ENCODE results near the gene INSIG2.

Gene INSIG2

DNA sequence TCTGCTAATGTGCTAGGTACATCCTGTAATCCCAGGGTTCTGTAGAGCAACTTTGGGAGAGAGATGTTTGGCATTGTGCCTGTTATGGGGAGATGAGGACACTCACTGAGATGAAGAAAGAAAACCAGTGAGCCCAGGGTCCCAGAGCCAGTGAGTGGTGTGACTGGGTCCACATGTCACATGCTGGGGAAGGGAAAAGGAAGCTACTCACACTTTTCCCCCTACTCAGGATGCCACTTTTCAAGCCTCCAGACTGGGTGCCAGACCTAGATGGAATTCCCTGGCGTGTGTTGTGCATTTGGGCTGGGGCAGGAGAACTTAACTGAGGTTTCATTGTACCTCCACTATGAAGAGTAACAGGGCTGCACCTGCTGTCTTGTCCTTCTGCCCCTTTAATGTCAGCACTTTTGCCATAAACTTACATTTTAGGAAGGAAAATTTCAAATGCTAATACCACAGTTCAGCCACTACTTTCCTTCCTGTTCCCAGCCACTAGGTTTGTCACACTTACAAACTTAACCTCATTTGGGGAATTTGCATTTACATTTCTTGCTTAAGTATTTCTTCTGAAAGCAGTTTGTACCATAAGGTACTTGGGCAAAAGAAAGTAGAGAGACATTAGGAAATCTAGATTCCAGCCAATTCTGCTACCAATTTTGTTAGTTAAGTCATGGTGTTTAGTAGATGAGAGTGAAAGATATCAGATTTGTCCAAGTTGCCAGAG, 10.2 kb downstream of the INSIG2 start:
- no peak for DNase-seq (ENCODE audit: low read depth in 2 of 2)

GRCh38 chr2:118102433-118103082, 14.3 kb downstream of the INSIG2 start:
- no peak for DNase-seq (ENCODE audit: low read depth in 2 of 2)

- no peak for DNase-seq (ENCODE audit: low read depth in 2 of 2)
Measured at GRCh38 chr2:118103951-118104940, 16.0 kb downstream of the INSIG2 start.

DNA sequence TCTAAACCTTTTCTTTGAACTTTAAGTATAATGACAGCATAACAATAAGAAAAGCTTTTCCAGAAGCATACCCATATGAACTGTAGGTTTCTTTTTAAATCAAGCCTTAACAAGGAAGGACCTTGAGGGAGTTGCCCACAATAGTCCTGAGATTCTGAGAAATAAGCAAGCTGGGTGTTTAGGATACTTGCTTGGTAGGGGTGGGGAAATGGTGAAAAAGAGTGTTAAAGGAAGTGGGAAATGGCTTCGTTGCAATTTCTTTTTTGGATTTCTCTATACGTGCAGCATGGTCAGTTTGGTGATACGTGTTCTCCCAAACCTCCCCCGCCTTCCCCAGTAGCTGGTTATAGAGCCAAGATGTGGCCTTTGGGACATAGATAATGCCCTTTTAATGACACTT, 17.2 kb downstream of the INSIG2 start:
- no peak for DNase-seq (ENCODE audit: low read depth in 2 of 2)

- no peak for DNase-seq (ENCODE audit: low read depth in 2 of 2)
Measured at GRCh38 chr2:118106926-118107325, 18.7 kb downstream of the INSIG2 start.

GRCh38 chr2:118110310-118110709, 22.0 kb downstream of the INSIG2 start:
- DNase-seq (ENCODE audit: low read depth in 2 of 2), result no peak

- no peak for DNase-seq (ENCODE audit: low read depth in 2 of 2)
Measured at GRCh38 chr2:118110991-118111390, 22.7 kb downstream of the INSIG2 start.

DNA sequence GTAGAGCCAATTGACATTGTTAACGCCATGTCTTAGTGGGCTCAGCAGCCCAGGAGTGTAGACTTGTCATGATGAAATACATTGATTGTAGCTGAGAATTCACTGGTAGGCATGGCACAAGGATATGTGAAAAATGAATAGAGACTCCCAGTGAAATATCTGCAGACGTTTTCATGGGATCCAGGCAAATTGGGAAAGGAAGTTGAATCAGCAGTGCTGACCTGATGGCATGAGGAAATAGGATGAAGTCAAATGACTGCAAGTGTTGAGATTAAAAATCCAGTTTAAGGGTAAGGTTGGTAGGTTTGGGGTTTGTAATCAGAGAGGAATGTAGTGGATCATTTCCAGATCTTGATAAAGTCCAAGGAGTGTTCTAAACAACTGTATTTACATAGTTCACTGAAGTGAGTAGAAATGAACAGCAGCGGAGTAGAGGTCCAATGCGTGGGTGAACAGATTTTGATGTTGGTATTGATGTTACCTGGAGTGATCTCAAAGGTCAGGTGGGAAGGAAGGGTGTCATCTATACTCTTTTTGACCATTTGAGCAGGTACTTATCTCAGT, 24.6 kb downstream of the INSIG2 start:
- no peak for DNase-seq (ENCODE audit: low read depth in 2 of 2)

DNA sequence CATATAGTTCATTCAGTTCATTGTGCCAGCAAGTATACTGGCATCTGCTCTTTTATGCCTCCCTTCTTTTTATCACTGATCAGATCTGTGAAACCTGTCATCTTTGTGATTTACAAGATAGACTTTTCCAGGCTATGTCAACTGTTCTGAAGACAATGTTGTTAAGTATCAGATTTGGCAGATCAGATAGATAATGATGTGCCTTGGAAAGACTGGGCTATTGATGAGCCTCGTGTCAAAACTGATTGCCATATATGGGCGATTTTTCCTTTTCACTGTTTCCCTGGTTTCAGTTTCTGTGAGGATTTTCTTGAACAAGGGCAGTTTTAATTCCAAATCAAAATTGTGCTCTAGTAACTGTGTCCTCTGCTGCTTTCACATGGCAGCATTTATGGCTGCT, 26.6 kb downstream of the INSIG2 start:
- DNase-seq (ENCODE audit: low read depth in 2 of 2), result no peak

- no peak for DNase-seq (ENCODE audit: low read depth in 2 of 2)
Measured at GRCh38 chr2:118115761-118116160, 27.5 kb downstream of the INSIG2 start.

DNA sequence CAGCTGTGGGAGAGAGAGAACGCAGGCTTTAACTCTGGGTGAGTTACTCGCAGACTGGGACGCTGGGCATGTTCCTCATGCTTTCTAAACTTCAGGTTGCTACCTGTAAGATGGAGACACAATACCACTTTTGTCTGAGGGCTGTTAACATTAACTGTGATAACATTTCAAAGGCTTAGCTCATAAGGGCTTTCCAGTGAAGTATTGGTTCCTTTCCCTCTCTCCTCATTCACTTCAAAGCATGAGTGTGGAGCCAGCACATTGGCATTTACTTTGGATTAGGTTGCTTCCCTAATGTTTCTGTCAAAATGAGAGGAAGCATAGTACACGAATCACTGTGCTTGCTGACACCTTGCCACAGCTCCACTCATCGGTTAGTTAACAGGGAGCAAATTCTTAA, 30.2 kb downstream of the INSIG2 start:
- no peak for DNase-seq (ENCODE audit: low read depth in 2 of 2)

GRCh38 chr2:118119158-118119727, 31.0 kb downstream of the INSIG2 start:
- DNase-seq (ENCODE audit: low read depth in 2 of 2), result no peak

GRCh38 chr2:118119761-118120400, 31.6 kb downstream of the INSIG2 start:
- DNase-seq (ENCODE audit: low read depth in 2 of 2), result no peak

DNA sequence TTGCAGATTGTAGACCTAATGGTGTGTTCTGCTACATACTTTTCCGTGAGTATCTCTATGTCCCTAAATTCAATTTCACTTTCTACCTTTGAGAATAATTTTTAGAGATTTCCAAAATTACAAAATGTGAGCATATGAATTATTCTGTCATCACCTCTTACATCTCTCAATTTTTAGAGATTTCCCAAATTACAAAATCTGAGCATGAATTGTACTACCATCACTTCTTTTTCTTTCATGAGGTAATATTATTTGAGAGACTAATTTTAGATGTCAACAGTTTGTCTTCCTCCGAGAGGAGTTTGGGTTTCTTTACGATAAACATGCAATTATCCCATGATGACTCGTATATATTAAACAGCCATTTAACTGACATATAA, 32.1 kb downstream of the INSIG2 start:
- DNase-seq (ENCODE audit: low read depth in 2 of 2), result no peak

DNA sequence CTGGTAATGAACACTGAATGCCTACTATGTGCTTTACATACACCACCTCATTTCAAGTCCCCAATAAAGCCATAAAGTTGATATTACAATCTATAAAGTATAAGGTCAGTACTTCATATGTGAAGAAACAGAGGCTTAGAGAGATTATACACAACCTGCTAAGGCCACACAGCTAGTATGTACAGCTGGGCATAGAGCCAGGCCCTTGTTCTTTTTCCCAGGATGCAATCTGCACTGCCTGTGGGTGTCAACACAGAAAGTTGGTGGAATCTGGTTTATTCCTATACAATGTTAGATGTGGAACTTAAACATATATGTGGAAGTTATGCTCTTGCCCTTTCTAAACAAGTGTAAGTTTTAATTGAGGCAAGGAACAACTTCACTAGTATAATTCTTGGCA, 32.8 kb downstream of the INSIG2 start:
- DNase-seq (ENCODE audit: low read depth in 2 of 2), result no peak

- no peak for DNase-seq (ENCODE audit: low read depth in 2 of 2)
Measured at GRCh38 chr2:118121986-118122524, 33.8 kb downstream of the INSIG2 start.

DNA sequence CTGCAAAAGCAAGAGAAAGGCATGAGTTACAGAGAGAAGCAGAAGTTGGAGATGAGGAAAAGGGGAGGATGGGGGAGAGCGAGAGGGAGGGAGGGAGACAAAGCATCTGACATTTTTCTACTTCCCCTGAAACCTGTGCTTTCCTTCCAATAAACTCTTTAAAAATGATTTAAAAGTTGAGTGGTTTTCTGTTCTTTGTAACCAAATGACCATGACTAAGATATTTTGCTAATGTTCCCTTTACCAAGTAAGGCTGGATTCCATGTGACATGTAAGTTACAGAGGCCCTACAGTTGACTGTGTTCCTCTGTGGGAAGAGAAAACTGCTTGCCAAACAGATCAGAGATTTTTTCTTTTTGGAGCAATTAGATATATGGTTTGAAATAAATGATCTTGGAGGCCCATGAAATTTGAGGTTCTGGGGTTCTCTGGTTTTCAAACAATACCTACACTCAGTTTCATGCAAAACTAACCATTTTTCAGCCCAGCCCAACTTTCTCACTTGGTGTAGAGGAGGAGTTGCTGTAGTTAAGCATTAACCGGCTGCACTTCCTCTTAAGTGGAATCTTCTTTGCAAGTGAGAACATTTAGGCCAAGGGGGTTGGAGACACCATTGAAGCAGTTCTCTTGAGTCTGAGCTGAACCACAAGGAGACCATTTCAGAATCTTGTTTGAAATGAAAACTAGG, 34.5 kb downstream of the INSIG2 start:
- DNase-seq (ENCODE audit: low read depth in 2 of 2), result no peak

DNA sequence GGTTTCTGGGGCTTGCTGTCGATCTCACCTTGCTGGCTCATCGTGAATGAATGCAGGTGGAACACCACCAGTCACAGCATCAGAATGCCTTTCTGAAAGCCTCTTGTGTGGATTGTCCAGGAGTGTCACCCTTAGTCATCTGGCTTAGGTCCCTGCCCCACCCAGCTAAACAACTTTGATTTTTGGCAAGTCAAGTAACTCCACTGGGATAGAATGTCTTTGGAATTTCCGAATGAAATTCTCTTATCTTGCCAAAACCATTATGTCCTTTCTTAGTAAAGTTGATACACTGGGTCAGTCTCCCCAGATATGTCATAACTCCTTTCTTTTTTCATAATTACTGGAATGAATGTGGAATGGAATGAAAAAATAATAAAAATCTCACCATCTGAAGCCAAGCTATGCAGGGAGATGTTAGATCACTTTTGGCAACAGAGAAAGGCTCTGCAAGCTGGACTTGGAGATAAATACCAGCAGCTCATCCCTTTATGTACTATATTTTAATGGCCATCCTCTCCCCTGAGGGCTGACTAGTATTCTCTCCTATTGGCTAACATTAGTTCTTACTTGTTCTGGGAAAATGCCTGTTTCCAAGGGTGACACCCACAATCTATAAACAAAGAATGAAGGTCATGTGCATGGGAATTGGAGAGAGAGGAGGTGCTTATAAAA, 35.4 kb downstream of the INSIG2 start:
- DNase-seq (ENCODE audit: low read depth in 2 of 2), result no peak

- no peak for DNase-seq (ENCODE audit: low read depth in 2 of 2)
Measured at GRCh38 chr2:118124288-118124891, 36.1 kb downstream of the INSIG2 start.

All from stimulated activated CD4-positive, alpha-beta T cell treated with anti-CD3 and anti-CD28 coated beads, Interleukin-1b, Interleukin-23, amount 100 ng/mL, for 4 hours (primary cell).